ENCODE data around the gene PTPN1.

PTPN1 gene

GRCh38 chr20:50634191-50634590, 124.0 kb downstream of the PTPN1 start:
- no peaks in the 10 kb centered on the region for H3K27me3 ChIP-seq (ENCODE audit: insufficient read depth, poor library complexity, severe bottlenecking)
- no peak overlapping the region for H3K4me3 ChIP-seq (ENCODE audit: severe bottlenecking)
- TF ChIP-seq, protein P1, sequence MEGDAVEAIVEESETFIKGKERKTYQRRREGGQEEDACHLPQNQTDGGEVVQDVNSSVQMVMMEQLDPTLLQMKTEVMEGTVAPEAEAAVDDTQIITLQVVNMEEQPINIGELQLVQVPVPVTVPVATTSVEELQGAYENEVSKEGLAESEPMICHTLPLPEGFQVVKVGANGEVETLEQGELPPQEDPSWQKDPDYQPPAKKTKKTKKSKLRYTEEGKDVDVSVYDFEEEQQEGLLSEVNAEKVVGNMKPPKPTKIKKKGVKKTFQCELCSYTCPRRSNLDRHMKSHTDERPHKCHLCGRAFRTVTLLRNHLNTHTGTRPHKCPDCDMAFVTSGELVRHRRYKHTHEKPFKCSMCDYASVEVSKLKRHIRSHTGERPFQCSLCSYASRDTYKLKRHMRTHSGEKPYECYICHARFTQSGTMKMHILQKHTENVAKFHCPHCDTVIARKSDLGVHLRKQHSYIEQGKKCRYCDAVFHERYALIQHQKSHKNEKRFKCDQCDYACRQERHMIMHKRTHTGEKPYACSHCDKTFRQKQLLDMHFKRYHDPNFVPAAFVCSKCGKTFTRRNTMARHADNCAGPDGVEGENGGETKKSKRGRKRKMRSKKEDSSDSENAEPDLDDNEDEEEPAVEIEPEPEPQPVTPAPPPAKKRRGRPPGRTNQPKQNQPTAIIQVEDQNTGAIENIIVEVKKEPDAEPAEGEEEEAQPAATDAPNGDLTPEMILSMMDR (IDR thresholded peaks at IDR 0.05; ENCODE audit: poor library complexity, severe bottlenecking) = no peak
- no peak overlapping the region for H3K27ac ChIP-seq (ENCODE audit: poor library complexity, severe bottlenecking)
- ATAC-seq (ENCODE audit: low read depth) = no peak
- no peaks in the 10 kb centered on the region for H3K9me3 ChIP-seq (ENCODE audit: severe bottlenecking)
- H3K36me3 ChIP-seq (ENCODE audit: low read depth) = no peaks in the 10 kb centered on the region
- DNase-seq (ENCODE audit: low spot score) = no peak
- H3K4me1 ChIP-seq (ENCODE audit: insufficient read depth, poor library complexity, severe bottlenecking) = peaks cover 15% of the 10 kb centered on the region

Measured in RWPE2 (cell line).